Measurements from ENCODE around the gene ARID1A. TPM values are rescaled to one million over a fixed set of nuclear protein-coding genes. Genes with fewer than 3 reads are reported as not detected.
"Not testable (repeated sequence)": the region's sequence is repeated elsewhere in the genome, so short reads cannot be mapped to it uniquely, and the experiment has no call there.

The ARID1A gene
- polyA plus RNA-seq, 4 donors: 79.3 to 103 (median 91.0) TPM

- DNase-seq (ENCODE audit: low read depth in 4 of 4, low spot score in 3 of 4): not testable (repeated sequence)
These were observed 30.1 kb downstream of the ARID1A start for GRCh38 chr1:26725904-26726303.

- no peak for DNase-seq (ENCODE audit: low read depth in 4 of 4, low spot score in 3 of 4)
These were observed 31.0 kb downstream of the ARID1A start for GRCh38 chr1:26726784-26727183.

DNA sequence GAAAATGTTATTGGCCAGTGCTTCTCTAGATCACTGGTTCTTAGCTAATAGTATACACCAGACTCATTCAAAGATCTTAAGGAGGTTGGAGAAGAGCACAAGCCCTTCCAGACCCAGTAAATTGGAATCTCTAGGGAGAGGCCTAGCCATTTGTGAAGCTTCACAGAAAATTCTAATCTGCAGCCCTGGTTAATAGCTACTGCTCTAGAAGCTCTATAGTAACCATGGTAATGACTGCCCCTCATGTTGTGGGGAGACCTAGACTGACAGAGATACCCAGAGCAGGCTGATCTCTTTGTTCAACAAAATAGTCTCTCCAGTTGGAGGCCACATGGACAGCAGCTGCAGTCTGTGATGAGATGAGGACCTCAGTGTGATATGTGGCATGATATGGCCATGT, 31.7 kb downstream of the ARID1A start:
- DNase-seq (ENCODE audit: low read depth in 4 of 4, low spot score in 3 of 4): no peak

- no peak for DNase-seq (ENCODE audit: low read depth in 4 of 4, low spot score in 3 of 4)
These were observed 32.8 kb downstream of the ARID1A start for GRCh38 chr1:26728645-26729044.

- no peak for DNase-seq (ENCODE audit: low read depth in 4 of 4, low spot score in 3 of 4)
These were observed 33.8 kb downstream of the ARID1A start for GRCh38 chr1:26729633-26730032.

DNA sequence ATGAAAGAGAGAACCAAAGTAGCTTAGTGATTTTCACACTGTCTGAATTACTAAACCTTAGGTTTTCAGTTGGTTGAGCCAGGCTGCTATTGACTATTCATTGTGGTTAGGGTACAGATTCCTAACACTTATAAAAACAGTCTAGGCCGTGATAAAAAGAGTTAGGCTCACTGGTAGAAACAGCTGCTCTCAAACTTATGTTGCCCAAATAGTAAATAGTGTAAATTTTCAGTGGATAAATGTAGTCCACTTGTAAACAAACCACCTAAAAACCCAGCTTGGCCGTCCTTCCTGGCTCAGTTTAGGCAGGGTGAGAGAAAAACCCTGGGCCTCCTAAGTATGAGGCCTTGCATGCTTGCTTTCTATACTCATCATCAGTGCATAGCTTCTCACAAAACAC, 34.9 kb downstream of the ARID1A start:
- no peak for DNase-seq (ENCODE audit: low read depth in 4 of 4, low spot score in 3 of 4)

GRCh38 chr1:26731233-26731902, 35.6 kb downstream of the ARID1A start:
- DNase-seq (ENCODE audit: low read depth in 4 of 4, low spot score in 3 of 4): no peak

GRCh38 chr1:26733392-26733791, 37.6 kb downstream of the ARID1A start:
- no peak for DNase-seq (ENCODE audit: low read depth in 4 of 4, low spot score in 3 of 4)

DNA sequence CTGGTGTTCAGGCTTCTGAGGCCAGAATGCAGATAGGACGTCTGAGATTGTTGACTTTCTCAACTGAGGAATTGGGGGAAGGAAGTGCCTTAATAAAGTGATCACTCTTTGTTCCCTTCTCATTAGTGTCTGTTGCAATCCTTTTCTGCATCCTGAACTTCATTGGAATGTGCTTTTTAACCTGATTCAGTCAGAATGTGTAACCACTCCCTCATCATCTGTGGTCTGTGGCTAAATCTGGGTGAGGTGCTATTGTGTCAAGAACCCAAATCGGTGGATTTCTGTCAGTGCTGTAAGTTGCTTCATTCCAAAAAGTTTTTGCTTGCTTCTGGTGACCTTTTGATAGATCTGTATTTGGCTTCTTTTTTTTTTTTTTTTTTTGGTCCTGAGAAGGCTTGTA, 38.2 kb downstream of the ARID1A start:
- DNase-seq (ENCODE audit: low read depth in 4 of 4, low spot score in 3 of 4): no peak

- DNase-seq (ENCODE audit: low read depth in 4 of 4, low spot score in 3 of 4): no peak
These were observed 38.8 kb downstream of the ARID1A start for GRCh38 chr1:26734501-26735058.

GRCh38 chr1:26739329-26739914, 43.6 kb downstream of the ARID1A start:
- DNase-seq (ENCODE audit: low read depth in 4 of 4, low spot score in 3 of 4): no peak

DNA sequence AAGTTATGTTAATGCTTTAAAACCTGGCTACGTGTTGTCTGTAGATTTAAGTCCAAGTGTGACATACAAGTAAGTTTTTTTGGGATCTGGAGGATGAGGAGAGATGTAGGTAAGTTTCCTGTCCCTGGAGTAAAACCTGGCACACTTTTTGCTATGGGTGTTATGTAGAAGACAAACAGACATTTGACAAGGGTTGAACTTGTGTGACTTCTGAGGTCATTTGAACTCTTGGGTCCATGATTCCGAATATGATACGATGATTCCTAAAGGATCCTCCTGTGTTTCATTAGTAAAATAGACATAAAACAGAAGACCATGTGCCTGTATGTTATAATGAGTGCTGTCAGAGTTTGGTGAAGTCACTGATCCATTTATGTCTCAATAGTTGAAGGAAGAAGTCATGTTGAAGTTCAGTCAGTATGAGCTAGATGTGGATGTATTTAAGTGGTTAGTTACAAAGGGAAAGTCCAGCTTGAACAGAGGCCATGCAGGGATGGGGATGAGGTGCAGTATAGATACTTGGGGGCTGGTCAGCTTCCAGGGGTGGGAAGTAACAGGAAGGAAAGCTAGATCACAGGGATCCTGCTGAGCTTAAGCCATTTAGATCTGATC, 44.3 kb downstream of the ARID1A start:
- no peak for DNase-seq (ENCODE audit: low read depth in 4 of 4, low spot score in 3 of 4)

DNA sequence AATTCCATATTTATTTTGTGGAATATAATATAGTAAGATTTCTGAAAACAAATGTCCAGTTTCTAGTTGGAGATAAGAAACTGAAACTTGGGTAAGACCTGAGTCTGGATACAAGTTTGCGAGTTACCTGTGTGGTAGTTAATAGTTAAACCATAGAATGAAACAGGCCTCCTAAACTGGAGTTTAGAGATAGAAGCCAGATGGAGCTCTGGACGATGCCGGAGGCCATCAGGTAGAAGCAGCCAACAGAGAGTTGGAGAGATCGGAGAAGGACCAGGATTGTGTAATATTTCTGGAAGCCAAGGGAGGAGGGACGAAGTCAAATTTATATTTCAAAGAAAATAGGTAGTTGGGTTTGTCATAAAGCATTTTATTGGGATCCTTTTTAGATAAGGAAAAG, 45.1 kb downstream of the ARID1A start:
- DNase-seq (ENCODE audit: low read depth in 4 of 4, low spot score in 3 of 4): no peak

DNA sequence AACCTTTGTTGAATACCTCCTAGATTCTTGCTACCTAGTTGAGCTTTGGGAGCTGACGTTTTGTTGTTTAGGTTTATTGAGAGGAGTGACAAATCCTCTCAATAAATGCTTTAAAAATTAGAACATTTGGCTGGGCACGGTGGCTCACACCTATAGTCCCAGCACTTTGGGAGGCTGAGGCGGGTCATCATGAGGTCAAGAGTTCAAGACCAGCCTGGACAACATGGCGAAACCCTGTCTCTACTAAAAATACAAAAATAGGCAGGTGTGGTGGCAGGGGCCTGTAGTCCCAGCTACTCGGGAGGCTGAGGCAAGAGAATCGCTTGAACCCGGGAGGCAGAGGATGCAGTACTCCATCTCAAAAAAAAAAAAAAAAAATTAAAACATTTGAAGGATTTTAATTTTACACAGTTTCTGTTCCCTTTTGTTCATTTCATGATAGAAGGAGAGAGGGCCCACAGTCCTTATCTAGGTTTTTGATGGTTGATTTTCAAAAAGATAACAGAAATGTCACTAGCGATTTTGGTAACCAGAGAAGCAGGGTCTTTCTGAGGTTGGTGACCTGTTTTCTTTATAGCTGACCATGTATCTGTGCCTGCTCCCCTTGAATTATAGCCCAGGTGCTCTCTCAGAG, 47.7 kb downstream of the ARID1A start:
- DNase-seq (ENCODE audit: low read depth in 4 of 4, low spot score in 3 of 4): no peak

DNA sequence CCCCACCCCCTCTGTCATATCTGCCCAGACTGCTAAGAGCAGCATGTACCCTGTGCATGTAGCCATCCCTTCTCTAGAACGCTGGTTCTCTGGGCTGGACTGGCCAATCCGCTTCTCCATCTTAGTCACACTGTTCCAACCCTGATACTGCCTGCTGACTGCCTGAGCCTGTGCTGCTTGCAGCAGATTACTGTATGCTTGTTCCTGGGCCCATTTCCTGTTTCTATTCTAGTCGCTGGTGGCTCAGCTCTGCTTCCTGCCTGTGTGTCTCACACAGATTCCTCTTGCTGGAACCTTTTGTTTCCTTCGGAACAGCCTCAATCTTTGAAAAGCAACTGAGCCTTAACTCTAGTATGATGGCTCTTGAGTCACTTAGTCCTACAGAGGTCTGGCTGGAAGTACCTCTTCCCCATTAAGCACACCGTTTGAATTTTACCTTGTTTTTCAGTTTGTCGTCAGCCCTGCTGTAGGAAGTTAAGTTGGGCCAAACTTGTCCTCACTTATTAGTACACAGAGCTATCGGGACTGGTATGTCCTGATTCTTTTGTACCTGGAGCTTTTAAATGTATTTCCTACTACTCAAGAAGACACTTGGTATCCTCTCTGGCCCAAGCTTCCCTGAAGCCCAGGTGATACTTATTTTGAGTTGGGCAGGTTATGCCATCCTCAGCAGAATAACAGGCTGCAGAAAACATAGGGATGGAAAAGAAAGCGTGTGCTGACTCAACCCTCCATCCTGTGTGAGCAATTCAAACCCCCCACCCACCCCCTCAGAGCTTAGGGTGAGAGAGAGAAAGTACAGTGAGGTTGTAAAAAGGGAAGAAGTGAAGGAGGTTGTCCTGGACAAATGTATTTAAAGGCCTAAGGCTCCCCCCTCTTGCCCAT, 48.5 kb downstream of the ARID1A start:
- DNase-seq (ENCODE audit: low read depth in 4 of 4, low spot score in 3 of 4): no peak

DNA sequence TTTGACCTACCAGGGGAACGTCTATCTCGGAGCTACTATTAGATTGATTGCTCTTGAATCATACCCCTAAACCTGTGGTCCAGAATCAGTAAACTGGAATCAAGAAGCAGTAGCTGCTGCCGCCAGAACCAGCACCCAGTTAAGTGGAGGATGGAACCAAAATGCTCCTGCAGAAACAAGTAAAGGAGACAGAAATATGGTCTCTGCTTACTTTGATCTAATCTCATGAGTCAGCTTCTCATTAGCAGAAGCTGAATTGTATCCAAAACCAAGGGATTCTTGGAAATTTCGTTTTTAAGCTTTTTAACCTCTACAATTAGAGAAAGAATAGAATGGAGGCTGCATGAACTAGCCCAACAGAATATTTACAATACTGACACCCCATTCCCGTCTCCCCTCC, 49.4 kb downstream of the ARID1A start:
- DNase-seq (ENCODE audit: low read depth in 4 of 4, low spot score in 3 of 4): no peak

- DNase-seq (ENCODE audit: low read depth in 4 of 4, low spot score in 3 of 4): no peak
These were observed 51.2 kb downstream of the ARID1A start for GRCh38 chr1:26747048-26747447.

GRCh38 chr1:26748351-26748750, 52.5 kb downstream of the ARID1A start:
- DNase-seq (ENCODE audit: low read depth in 4 of 4, low spot score in 3 of 4): no peak

- DNase-seq (ENCODE audit: low read depth in 4 of 4, low spot score in 3 of 4): no peak
These were observed 53.6 kb downstream of the ARID1A start for GRCh38 chr1:26749458-26749857.

DNA sequence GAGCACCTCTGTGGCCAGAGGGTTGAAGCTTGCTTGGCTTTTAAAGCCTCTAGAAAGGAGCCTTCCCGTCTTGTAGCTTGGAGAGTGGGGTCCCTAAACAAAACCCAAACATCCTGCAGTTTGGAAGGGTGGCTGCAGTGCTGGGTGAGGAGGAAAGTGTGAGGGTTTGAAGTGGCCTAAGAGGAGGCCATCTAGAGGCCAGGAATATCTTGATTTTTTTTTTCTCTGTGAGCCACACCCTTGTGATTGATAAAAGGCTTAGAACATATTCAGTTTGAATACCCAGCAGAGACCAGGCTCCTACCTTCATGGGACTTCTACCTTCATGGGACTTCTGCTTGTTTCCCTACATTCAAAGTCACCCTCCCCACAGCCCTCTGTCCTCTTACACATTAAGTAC, 54.6 kb downstream of the ARID1A start:
- DNase-seq (ENCODE audit: low read depth in 4 of 4, low spot score in 3 of 4): no peak

DNA sequence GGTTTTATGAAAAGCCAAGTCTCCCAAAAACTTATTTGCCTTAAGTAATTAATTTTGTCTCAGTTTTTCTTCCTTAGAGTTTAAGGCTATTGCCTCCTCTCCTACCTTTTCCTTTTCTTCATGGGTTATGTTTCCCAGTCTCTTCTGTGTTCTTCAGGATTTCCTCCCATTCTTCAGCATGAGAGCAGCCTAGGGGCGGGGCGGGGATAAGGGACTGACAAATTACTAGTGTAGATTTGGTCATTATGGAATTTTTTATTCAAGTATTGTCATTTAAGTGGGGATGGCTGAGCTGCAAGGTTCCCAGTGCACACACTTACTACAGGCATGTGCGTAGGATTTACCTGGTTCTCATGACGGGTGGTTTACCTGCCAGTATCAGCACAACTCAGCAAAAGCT, 56.7 kb downstream of the ARID1A start:
- no peak for DNase-seq (ENCODE audit: low read depth in 4 of 4, low spot score in 3 of 4)

All from left renal pelvis (tissue), 4 donors.